ENCODE measurements around the gene SH3D21.

SH3D21 gene

GRCh38 chr1:36304521-36304920, 1.6 kb upstream of the SH3D21 start:
- no peak for DNase-seq

GRCh38 chr1:36304970-36305914, 926 bp upstream of the SH3D21 start:
- DNase-seq: no peak

- DNase-seq: no peak
These were observed 306 bp upstream of the SH3D21 start for GRCh38 chr1:36305915-36306209.

GRCh38 chr1:36306902-36307456, 811 bp downstream of the SH3D21 start:
- DNase-seq: peak; percentile 47

- no peak for DNase-seq
These were observed 1.6 kb downstream of the SH3D21 start for GRCh38 chr1:36307601-36308330.

- no peak for DNase-seq
These were observed 3.2 kb downstream of the SH3D21 start for GRCh38 chr1:36309397-36309796.

- no peak for DNase-seq
These were observed 14.2 kb downstream of the SH3D21 start for GRCh38 chr1:36320291-36320761.

GRCh38 chr1:36320767-36321118, 14.6 kb downstream of the SH3D21 start:
- DNase-seq: no peak

GRCh38 chr1:36321119-36321951, 15.2 kb downstream of the SH3D21 start:
- DNase-seq: no peak

- DNase-seq: no peak
These were observed 16.0 kb downstream of the SH3D21 start for GRCh38 chr1:36322041-36322785.

GRCh38 chr1:36322786-36323635, 16.8 kb downstream of the SH3D21 start:
- no peak for DNase-seq

- DNase-seq: no peak
These were observed 17.6 kb downstream of the SH3D21 start, which contains the start of gene EVA1B for GRCh38 chr1:36323636-36324352. EVA1B (minus strand) TSS chr1:36323645; CDS start chr1:36323037, 608 bp downstream.

- DNase-seq: no peak
These were observed 18.2 kb downstream of the SH3D21 start for GRCh38 chr1:36324353-36324703.

GRCh38 chr1:36326499-36326898, 20.3 kb downstream of the SH3D21 start:
- DNase-seq: no peak

- DNase-seq: no peak
These were observed 21.4 kb downstream of the SH3D21 start for GRCh38 chr1:36327421-36328087.

GRCh38 chr1:36328088-36328480, 21.9 kb downstream of the SH3D21 start:
- no peak for DNase-seq

GRCh38 chr1:36328713-36329112, 22.5 kb downstream of the SH3D21 start:
- DNase-seq: no peak

- DNase-seq: no peak
These were observed 23.6 kb downstream of the SH3D21 start for GRCh38 chr1:36329817-36330216.

- no peak for DNase-seq
These were observed 24.8 kb downstream of the SH3D21 start for GRCh38 chr1:36330940-36331339.

GRCh38 chr1:36337830-36338229, 31.7 kb downstream of the SH3D21 start:
- DNase-seq: no peak
